ENCODE measurements around the gene IMPA2. TPM values are rescaled to one million over a fixed set of nuclear protein-coding genes. Genes with fewer than 3 reads are reported as not detected.
A peak's percentile ranks its signal among the peaks of the same experiment; 100 is the strongest.
"Not testable (repeated sequence)": the region's sequence is repeated elsewhere in the genome, so short reads cannot be mapped to it uniquely, and the experiment has no call there.

IMPA2 gene
- total RNA-seq, 1 donor = 41.5 TPM

DNA sequence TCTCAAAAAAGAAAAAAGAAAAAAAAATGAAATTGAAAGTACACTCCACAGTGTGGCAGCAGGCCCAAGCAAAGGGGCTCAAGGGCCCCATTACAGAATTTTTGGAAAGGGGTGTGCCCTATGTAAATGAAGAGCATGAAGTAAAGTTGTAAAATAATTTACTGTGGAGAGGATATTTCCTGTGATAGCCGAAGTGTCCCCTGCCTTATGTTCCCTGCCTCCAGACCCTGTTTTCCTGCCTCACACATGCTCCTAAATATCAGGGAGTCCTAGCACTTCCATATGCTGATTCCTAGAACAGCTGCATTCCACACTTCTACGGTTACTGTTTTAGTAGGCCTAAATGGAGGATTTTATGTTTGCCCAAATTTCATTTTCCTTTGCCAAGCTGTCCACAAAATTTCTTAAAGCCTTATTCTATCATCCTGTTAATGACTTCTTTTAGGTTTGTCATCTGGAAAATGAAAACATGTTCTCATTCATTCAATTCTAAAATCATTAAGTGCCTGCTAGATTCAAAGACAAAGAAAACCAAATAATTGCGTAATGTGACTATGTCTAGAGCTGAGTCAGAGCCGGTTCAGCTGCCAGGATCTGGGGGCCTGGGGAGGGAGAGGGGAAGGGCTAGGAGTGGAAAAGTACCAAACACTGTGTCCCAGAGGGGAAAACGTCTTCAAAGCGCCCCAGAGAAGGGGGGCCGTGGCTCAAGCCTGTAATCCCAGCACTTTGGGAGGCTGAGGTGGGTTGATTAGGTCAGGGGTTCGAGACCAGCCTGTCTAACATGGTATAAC, 25.9 kb upstream of the IMPA2 start:
- DNase-seq (ENCODE audit: low read depth) = peak; percentile 95
- H3K4me3 ChIP-seq (ENCODE audit: low read depth, low read length) = no peak overlapping the region
- TF ChIP-seq CTCF (IDR thresholded peaks at IDR 0.05; ENCODE audit: insufficient read depth, low read depth, low read length) = no peak

DNA sequence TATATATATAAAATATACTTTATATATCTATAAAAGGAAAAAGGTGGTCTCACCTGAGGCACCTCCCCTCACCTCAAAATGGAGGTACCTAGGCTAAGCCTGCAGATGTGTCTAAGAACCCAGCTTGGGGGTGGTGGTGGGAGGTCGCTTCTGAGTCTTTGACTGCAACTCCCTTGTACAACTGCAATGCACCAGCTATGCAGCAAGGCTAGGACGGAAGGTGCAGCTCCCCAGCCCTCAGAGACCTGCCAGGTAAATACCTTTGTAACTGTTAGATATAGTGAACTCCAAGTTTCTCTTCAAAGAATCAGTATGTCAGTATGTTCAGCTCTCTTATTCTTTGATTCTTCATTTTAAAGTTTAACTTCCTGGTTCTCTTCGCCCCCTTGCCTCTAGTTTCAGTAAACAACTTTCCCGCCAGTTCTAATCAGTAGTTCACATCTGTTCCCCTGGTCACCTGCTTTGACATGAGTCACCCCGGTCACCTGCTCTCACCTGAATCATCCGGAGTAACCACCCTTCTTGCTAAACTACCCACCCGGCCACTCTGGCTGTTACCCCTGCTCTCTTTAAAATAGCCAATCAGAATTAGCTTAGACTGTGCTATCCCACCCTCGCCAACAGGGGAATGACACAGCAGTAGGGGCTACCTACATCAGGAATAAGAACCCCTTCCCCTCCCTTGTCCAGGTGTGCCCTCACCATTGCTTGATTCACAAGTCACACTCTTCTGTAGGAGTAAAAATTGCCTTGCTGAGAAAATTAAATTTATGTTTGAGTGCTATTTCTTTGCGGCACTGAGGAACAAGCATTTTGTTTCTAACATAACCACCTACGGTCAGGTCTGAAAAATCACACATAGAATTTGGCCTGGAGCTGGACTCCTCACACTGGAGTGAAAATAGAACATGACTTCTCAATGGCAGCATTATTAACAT, 24.7 kb upstream of the IMPA2 start:
- no peak for DNase-seq (ENCODE audit: low read depth)
- no peak overlapping the region for H3K4me3 ChIP-seq (ENCODE audit: low read depth, low read length)
- TF ChIP-seq CTCF (IDR thresholded peaks at IDR 0.05; ENCODE audit: insufficient read depth, low read depth, low read length) = no peak

GRCh38 chr18:11957636-11958035, 23.7 kb upstream of the IMPA2 start:
- H3K4me3 ChIP-seq (ENCODE audit: low read depth, low read length) = no peak overlapping the region
- no peak for TF ChIP-seq CTCF (IDR thresholded peaks at IDR 0.05; ENCODE audit: insufficient read depth, low read depth, low read length)

GRCh38 chr18:11959651-11960050, 21.7 kb upstream of the IMPA2 start:
- DNase-seq (ENCODE audit: low read depth); H3K4me3 ChIP-seq (ENCODE audit: low read depth, low read length): not testable (repeated sequence)

More at GRCh38 chr18:11957636-11958035, 23.7 kb upstream of the IMPA2 start:
- DNase-seq (ENCODE audit: low read depth) = no peak

GRCh38 chr18:11960743-11961380, 20.4 kb upstream of the IMPA2 start:
- no peak overlapping the region for H3K4me3 ChIP-seq (ENCODE audit: low read depth, low read length)
- no peak for DNase-seq (ENCODE audit: low read depth)
- no peak for TF ChIP-seq CTCF (IDR thresholded peaks at IDR 0.05; ENCODE audit: insufficient read depth, low read depth, low read length)

GRCh38 chr18:11962597-11962996, 18.7 kb upstream of the IMPA2 start:
- no peak overlapping the region for H3K4me3 ChIP-seq (ENCODE audit: low read depth, low read length)
- TF ChIP-seq CTCF (IDR thresholded peaks at IDR 0.05; ENCODE audit: insufficient read depth, low read depth, low read length) = no peak
- DNase-seq (ENCODE audit: low read depth) = no peak
